HepG2 (cell line): Measurements from ENCODE around the gene ACD. TPM values are rescaled to one million over a fixed set of nuclear protein-coding genes. Genes with fewer than 3 reads are reported as not detected.

Experiments used
- ATAC-seq: fragments of 200-7000 bp; cut with Tn5 transposase; 3 replicates; pipeline ENCODE4 v1.9.1; 2020; ENCODE audit warnings: mild to moderate bottlenecking, moderate library complexity
- BruUV-seq: library from RNA; stranded (reverse); fragments of 400-500 nt; replicated peaks from 2 replicates; lab custom pipeline; 2021; lab: Mats Ljungman, UMichigan
- CTCF ChIA-PET: fragments of 300-600 bp; formaldehyde crosslinking; extraction: SDS; loops from one replicate; lab custom pipeline; 2021; ENCODE audit warnings: low total read pairs, inconsistent platforms, low intra/inter-chr PET ratio; lab: Yijun Ruan, JAX
- POLR2A ChIA-PET: fragments of 350-600 bp; sonication (Branson Sonifier 250); formaldehyde crosslinking; loops from one replicate; lab custom pipeline; 2020; ENCODE audit warnings: antibody characterized with exemption, inconsistent platforms; lab: Yijun Ruan, JAX
- DNase-seq: peaks from one replicate; pipeline ENCODE4 v3.0.0-alpha.2; 2015; ENCODE audit warnings: low spot score
- FAIRE-seq: peaks from 3 replicates; lab custom pipeline; 2011; peaks lifted over from hg19 to GRCh38; lab: Jason Lieb, UNC
- H2AFZ ChIP-seq: one replicate; pipeline ENCODE4 v1.6.1; 2011; ENCODE audit warnings: low read length, inconsistent platforms
- H3K27ac ChIP-seq: fragments of 300-600 bp; 3 replicates; pipeline ENCODE4 v1.8.0; 2011; ENCODE audit warnings: mixed run types, mild to moderate bottlenecking, mixed read lengths, low read length, inconsistent platforms; ENCODE audit not compliant: insufficient read depth; ENCODE audit errors: extremely low read length
- H3K27me3 ChIP-seq, 2 experiments: fragments of 200-600 bp in 1 of 2; 2 replicates in 1 of 2; 3 replicates in 1 of 2; pipeline versions ENCODE4 v1.6.0 to v1.8.0; 2011; ENCODE audit warnings: low read length in 2 of 2, mild to moderate bottlenecking in 2 of 2, moderate library complexity in 2 of 2, inconsistent platforms in 1 of 2; ENCODE audit not compliant: insufficient read depth in 2 of 2, control insufficient read depth in 1 of 2
- H3K36me3 ChIP-seq, 2 experiments: fragments of 200-600 bp in 1 of 2; replicated peaks in 1 of 2; 2 replicates in 1 of 2; 3 replicates in 1 of 2; pipeline versions ENCODE4 v1.5.1 to v1.8.0; 2011; ENCODE audit warnings: low read length in 2 of 2, inconsistent platforms in 1 of 2; ENCODE audit not compliant: insufficient read depth in 2 of 2, control insufficient read depth in 1 of 2
- H3K4me1 ChIP-seq: 2 replicates; pipeline ENCODE4 v1.5.1; 2012; ENCODE audit warnings: low read length, inconsistent platforms; ENCODE audit not compliant: insufficient read depth
- H3K4me2 ChIP-seq: 2 replicates; pipeline ENCODE4 v1.6.0; 2011; ENCODE audit warnings: low read depth, low read length, inconsistent platforms
- H3K4me3 ChIP-seq, 3 experiments: fragments of 200-600 bp in 1 of 3; sonication (generic), shearing (Covaris generic) in 1 of 3; replicated peaks in 1 of 3; 2 replicates each; pipeline ENCODE4 v1.5.1; 2011 to 2016; ENCODE audit warnings: low read length in 3 of 3, inconsistent platforms in 2 of 3, low read depth in 2 of 3, mild to moderate bottlenecking in 2 of 3, control low read depth in 1 of 3, mixed read lengths in 1 of 3; ENCODE audit not compliant: insufficient read depth in 1 of 3
- H3K79me2 ChIP-seq: one replicate; pipeline ENCODE4 v1.6.1; 2011; ENCODE audit warnings: low read length, inconsistent platforms; ENCODE audit not compliant: insufficient read depth
- H3K9ac ChIP-seq: 2 replicates; pipeline ENCODE4 v1.6.0; 2011; ENCODE audit warnings: mild to moderate bottlenecking, low read depth, low read length, inconsistent platforms; ENCODE audit not compliant: insufficient read depth
- H3K9me3 ChIP-seq: 2 replicates; pipeline ENCODE4 v1.5.1; 2012; ENCODE audit warnings: mild to moderate bottlenecking, low read length
- H4K20me1 ChIP-seq: 2 replicates; pipeline ENCODE4 v1.6.0; 2011; ENCODE audit warnings: inconsistent platforms, mild to moderate bottlenecking, low read length, moderate library complexity; ENCODE audit not compliant: insufficient read depth
- CBX5 ChIP-seq: sonication (generic); formaldehyde crosslinking; IDR thresholded peaks from 2 replicates; pipeline ENCODE4 v1.4.0; 2020; ENCODE audit warnings: missing genetic modification reagents, borderline replicate concordance
- HIC2 ChIP-seq: sonication (generic); formaldehyde crosslinking; IDR thresholded peaks from 2 replicates; pipeline ENCODE4 v1.9.0; 2022; ENCODE audit warnings: low read depth, missing genetic modification reagents
- MAF1 ChIP-seq: sonication (generic); formaldehyde crosslinking; IDR thresholded peaks from 2 replicates; pipeline ENCODE4 v1.5.0; 2020; ENCODE audit warnings: missing genetic modification reagents, borderline replicate concordance
- MAX ChIP-seq: IDR thresholded peaks from 2 replicates; pipeline ENCODE4 v1.6.1; 2012; ENCODE audit warnings: inconsistent platforms
- NFATC3 ChIP-seq: sonication (generic); formaldehyde crosslinking; IDR thresholded peaks from 2 replicates; pipeline ENCODE4 v1.5.1; 2020; ENCODE audit warnings: mild to moderate bottlenecking, missing genetic modification reagents
- POGZ ChIP-seq: sonication (generic); formaldehyde crosslinking; IDR thresholded peaks from 2 replicates; pipeline ENCODE4 v1.4.0; 2020; ENCODE audit warnings: mild to moderate bottlenecking, missing genetic modification reagents
- RARG ChIP-seq: sonication (generic); formaldehyde crosslinking; IDR thresholded peaks from 2 replicates; pipeline ENCODE4 v1.4.0; 2020; ENCODE audit warnings: low read depth, mild to moderate bottlenecking, missing genetic modification reagents
- RBM22 ChIP-seq: fragments of 200-400 bp; formaldehyde crosslinking; optimal IDR thresholded peaks from 2 replicates; pipeline ENCODE3; 2017; ENCODE audit warnings: mild to moderate bottlenecking, low read length, moderate library complexity
- SRY ChIP-seq: sonication (generic); formaldehyde crosslinking; IDR thresholded peaks from 2 replicates; pipeline ENCODE4 v1.8.0; 2022; ENCODE audit warnings: mild to moderate bottlenecking, missing genetic modification reagents
- STAG1 ChIP-seq: sonication (generic); formaldehyde crosslinking; IDR thresholded peaks from 2 replicates; pipeline ENCODE4 v1.4.0; 2020; ENCODE audit warnings: missing genetic modification reagents
- XRCC5 ChIP-seq: fragments of 200-400 bp; formaldehyde crosslinking; optimal IDR thresholded peaks from 2 replicates; pipeline ENCODE3; 2017; ENCODE audit warnings: mild to moderate bottlenecking, low read length
- ZBTB33 ChIP-seq: sonication (generic); formaldehyde crosslinking; IDR thresholded peaks from 2 replicates; pipeline ENCODE4 v1.4.0; 2020; ENCODE audit warnings: missing genetic modification reagents
- ZKSCAN5 ChIP-seq: sonication (generic); formaldehyde crosslinking; IDR thresholded peaks from 2 replicates; pipeline ENCODE4 v1.5.1; 2020; ENCODE audit warnings: mild to moderate bottlenecking, missing genetic modification reagents
- ZMYM4 ChIP-seq: sonication (generic); formaldehyde crosslinking; IDR thresholded peaks from 2 replicates; pipeline ENCODE4 v1.8.1; 2023; ENCODE audit warnings: mild to moderate bottlenecking, missing genetic modification reagents
- ZNF678 ChIP-seq: sonication (generic); formaldehyde crosslinking; IDR thresholded peaks from 2 replicates; pipeline ENCODE4 v1.4.0; 2020; ENCODE audit warnings: mild to moderate bottlenecking, missing genetic modification reagents
- WGBS: methylation state at CpG from one replicate; pipeline ENCODE4 v1.1.6; 2017; ENCODE audit warnings: low lambda C conversion rate; 5-methylcytosine and 5-hydroxymethylcytosine counted together
- in situ Hi-C: cut with HindIII; loops from 2 replicates; pipeline ENCODE4 v1.10.0; 2017; ENCODE audit warnings: low pct_unique_long_range_greater_than_20kb; ENCODE audit not compliant: extremely low pct_ligation_motif_present
- intact Hi-C: fragments of 100-400 bp; cut with micrococcal nuclease; formaldehyde crosslinking; loops from one replicate; pipeline ENCODE4 v1.10.0; 2022; ENCODE audit not compliant: unreplicated experiment
- polyA plus RNA-seq, 8 experiments: library from polyadenylated mRNA; depleted of rRNA in 3 of 8; stranded (reverse) in 7 of 8; unstranded in 1 of 8; fragments of >200 nt; fragmentation: Illumina TruSeq in 4 of 8; extraction: Trizol in 4 of 8; gene quantifications; 2 replicates each; pipeline versions ENCODE4 v1.2.1 to v1.2.3, GENCODE V29; 2011 to 2016; ENCODE audit warnings: low read depth in 4 of 8, missing spikeins in 1 of 8, mixed read lengths in 1 of 8; ENCODE audit not compliant: insufficient read depth in 1 of 8
- total RNA-seq, 5 experiments: library from RNA; depleted of rRNA; stranded (reverse); fragments of >200 nt; fragmentation: Illumina TruSeq; extraction: Trizol; gene quantifications; 2 replicates each; pipeline ENCODE4 v1.2.3, GENCODE V29; 2016; ENCODE audit warnings: low read depth in 1 of 5

The ACD gene
- total and polyA plus RNA-seq, 2 of the 13 experiments (the other 11 are each of a cell fraction or from before 2014, with no cell fraction given) = 32.6 to 38.3 TPM

GRCh38 chr16:67628216-67628615 is 31.8 kb downstream of the ACD start:
- DNase-seq = no peak
- Histone ChIP-seq H3K4me3 (no peak overlapping the region), H3K79me2 (no peaks in the 10 kb centered on the region), H3K9me3 (no peaks in the 10 kb centered on the region), H3K27me3 (no peaks in the 10 kb centered on the region), H2AFZ (no peak overlapping the region), H3K9ac (no peak overlapping the region), H3K4me2 (no peak overlapping the region), H4K20me1 (no peaks in the 10 kb centered on the region; the same call in 1 of the 2 replicates), H3K27ac (no peak overlapping the region), H3K36me3 (peaks cover 35 to 82% of the 10 kb centered on the region in 2 experiments), H3K4me1 (peaks cover 17% of the 10 kb centered on the region)
- 98% methylated on average over 13 of the region's 14 CpGs for WGBS
- in situ Hi-C loops = no loop called here
- CTCF ChIA-PET = no interaction called here
- no peak for FAIRE-seq
- intact Hi-C loops = no loop called here
- BruUV-seq = no TSS peak
- TF ChIP-seq RBM22 = no peak
- no peak for TF ChIP-seq MAX
- no peak for TF ChIP-seq MAF1 (CRISPR knock-in tag)
- TF ChIP-seq ZNF678 (CRISPR knock-in tag) = no peak
- no peak for TF ChIP-seq NFATC3 (CRISPR knock-in tag)
- no peak for ATAC-seq
- POLR2A ChIA-PET = interaction anchor here (0.8 kb wide), 1 partner anchor 65 kb away, joined by 3 read pairs; no protein-coding TSS in a partner anchor

- Histone ChIP-seq H3K4me2 (no peak overlapping the region), H3K27me3 (no peaks in the 10 kb centered on the region), H3K27ac (no peak overlapping the region), H2AFZ (no peak overlapping the region), H3K4me3 (no peak overlapping the region), H3K9me3 (no peaks in the 10 kb centered on the region), H3K4me1 (no peaks in the 10 kb centered on the region), H3K9ac (no peak overlapping the region), H4K20me1 (no peaks in the 10 kb centered on the region), H3K36me3 (peaks cover 35 to 69% of the 10 kb centered on the region in 2 experiments), H3K79me2 (peaks cover 6% of the 10 kb centered on the region)
- ATAC-seq = peak; percentile 73
- in situ Hi-C loops = no loop called here
- ChIA-PET POLR2A (no interaction called here), CTCF (interaction anchor here (1.1 kb wide), 1 partner anchor 53 kb away, joined by 3 read pairs; the partner anchor contains the start of genes C16orf86 and ENKD1)
- BruUV-seq = no TSS peak
- 96% methylated on average over 10 of the region's 10 CpGs for WGBS
- peak; percentile 29 for DNase-seq
- FAIRE-seq = no peak
- intact Hi-C loops = no loop called here
- no peak for TF ChIP-seq RARG (CRISPR knock-in tag)
- TF ChIP-seq SRY (CRISPR knock-in tag) = no peak
- TF ChIP-seq HIC2 = no peak
- TF ChIP-seq ZKSCAN5 (CRISPR knock-in tag) = no peak
- TF ChIP-seq ZMYM4 (CRISPR knock-in tag) = 0 out of 2 replicates have a peak, but pooled peaks have one; percentile 12
- peak; percentile 88 for TF ChIP-seq ZBTB33 (CRISPR knock-in tag)
- TF ChIP-seq XRCC5 = peak; percentile 23
- no peak for TF ChIP-seq CBX5 (CRISPR knock-in tag)
- peak; percentile 13; the same call in 1 of the 2 replicates for TF ChIP-seq STAG1
- no peak for TF ChIP-seq POGZ (CRISPR knock-in tag)
These were observed 46.3 kb downstream of the ACD start for GRCh38 chr16:67613808-67614207.
